Loucy (cell line): Measurements from ENCODE around the gene MARCKS.
A peak's percentile ranks its signal among the peaks of the same experiment; 100 is the strongest.
"Not testable (repeated sequence)": the region's sequence is repeated elsewhere in the genome, so short reads cannot be mapped to it uniquely, and the experiment has no call there.

Experiments used
- H2AFZ ChIP-seq: fragments of 200-600 bp; sonication (generic); 2 replicates; pipeline ENCODE4 v1.6.0; 2016; ENCODE audit warnings: antibody characterized with exemption, mild to moderate bottlenecking, low read length, moderate library complexity
- H3F3A ChIP-seq: fragments of 200-600 bp; 2 replicates; pipeline ENCODE4 v1.6.0; 2016; ENCODE audit warnings: antibody characterized with exemption, low read depth, mild to moderate bottlenecking
- H3K27me3 ChIP-seq: fragments of 200-600 bp; sonication (generic); 2 replicates; pipeline ENCODE4 v1.6.1; 2014; ENCODE audit warnings: low read length, mild to moderate bottlenecking; ENCODE audit not compliant: insufficient read depth, poor library complexity, severe bottlenecking
- H3K36me3 ChIP-seq: fragments of 200-600 bp; sonication (generic); 2 replicates; pipeline ENCODE4 v1.6.1; 2016; ENCODE audit warnings: low read length; ENCODE audit not compliant: insufficient read depth
- H3K4me1 ChIP-seq: fragments of 200-600 bp; sonication (generic); 2 replicates; pipeline ENCODE4 v1.5.1; 2014; ENCODE audit warnings: low read length, mild to moderate bottlenecking; ENCODE audit not compliant: insufficient read depth, poor library complexity, severe bottlenecking
- H3K4me2 ChIP-seq: fragments of 200-600 bp; sonication (generic); 2 replicates; pipeline ENCODE4 v1.6.0; 2014; ENCODE audit warnings: antibody characterized with exemption, low read length, low read depth, mild to moderate bottlenecking; ENCODE audit not compliant: poor library complexity, severe bottlenecking
- H3K4me3 ChIP-seq: fragments of 200-600 bp; sonication (generic); 2 replicates; pipeline ENCODE4 v1.5.1; 2014; ENCODE audit warnings: low read length, mild to moderate bottlenecking, mixed read lengths; ENCODE audit not compliant: poor library complexity, severe bottlenecking
- H3K79me2 ChIP-seq: fragments of 200-600 bp; sonication (generic); 2 replicates; pipeline ENCODE4 v1.6.1; 2014; ENCODE audit warnings: low read length; ENCODE audit not compliant: insufficient read depth
- H3K9ac ChIP-seq: fragments of 200-600 bp; sonication (generic); 2 replicates; pipeline ENCODE4 v1.6.0; 2014; ENCODE audit warnings: mild to moderate bottlenecking, low read depth, low read length, moderate library complexity; ENCODE audit not compliant: poor library complexity, severe bottlenecking
- H3K9me2 ChIP-seq: fragments of 200-600 bp; sonication (generic); replicated peaks from 2 replicates; pipeline ENCODE4 v1.6.1; 2016; ENCODE audit warnings: low read depth, low read length, mixed read lengths
- H3K9me3 ChIP-seq: fragments of 200-600 bp; sonication (generic); 2 replicates; pipeline ENCODE4 v1.6.1; 2014; ENCODE audit warnings: mild to moderate bottlenecking, antibody characterized with exemption, low read length, low read depth; ENCODE audit not compliant: insufficient read depth
- H4K20me1 ChIP-seq: fragments of 200-600 bp; sonication (generic); 2 replicates; pipeline ENCODE4 v1.6.0; 2014; ENCODE audit warnings: antibody characterized with exemption, low read length, mild to moderate bottlenecking; ENCODE audit not compliant: insufficient read depth, poor library complexity, severe bottlenecking
- EZH2phosphoT487 ChIP-seq: fragments of 200-600 bp; IDR thresholded peaks from 2 replicates; pipeline ENCODE4 v1.6.1; 2018; ENCODE audit warnings: antibody characterized with exemption, mild to moderate bottlenecking, moderate library complexity, borderline replicate concordance
- TF ChIP-seq, protein P1 (sequence below): fragments of 200-600 bp; sonication (generic); conservative IDR thresholded peaks from 2 replicates; pipeline ENCODE4 v1.5.1; 2014; ENCODE audit warnings: mild to moderate bottlenecking, antibody characterized with exemption, low read length

Gene MARCKS

GRCh38 chr6:113907102-113907815 lies 50.1 kb downstream of the MARCKS start:
- TF ChIP-seq EZH2phosphoT487 = no peak
- TF ChIP-seq, protein P1, sequence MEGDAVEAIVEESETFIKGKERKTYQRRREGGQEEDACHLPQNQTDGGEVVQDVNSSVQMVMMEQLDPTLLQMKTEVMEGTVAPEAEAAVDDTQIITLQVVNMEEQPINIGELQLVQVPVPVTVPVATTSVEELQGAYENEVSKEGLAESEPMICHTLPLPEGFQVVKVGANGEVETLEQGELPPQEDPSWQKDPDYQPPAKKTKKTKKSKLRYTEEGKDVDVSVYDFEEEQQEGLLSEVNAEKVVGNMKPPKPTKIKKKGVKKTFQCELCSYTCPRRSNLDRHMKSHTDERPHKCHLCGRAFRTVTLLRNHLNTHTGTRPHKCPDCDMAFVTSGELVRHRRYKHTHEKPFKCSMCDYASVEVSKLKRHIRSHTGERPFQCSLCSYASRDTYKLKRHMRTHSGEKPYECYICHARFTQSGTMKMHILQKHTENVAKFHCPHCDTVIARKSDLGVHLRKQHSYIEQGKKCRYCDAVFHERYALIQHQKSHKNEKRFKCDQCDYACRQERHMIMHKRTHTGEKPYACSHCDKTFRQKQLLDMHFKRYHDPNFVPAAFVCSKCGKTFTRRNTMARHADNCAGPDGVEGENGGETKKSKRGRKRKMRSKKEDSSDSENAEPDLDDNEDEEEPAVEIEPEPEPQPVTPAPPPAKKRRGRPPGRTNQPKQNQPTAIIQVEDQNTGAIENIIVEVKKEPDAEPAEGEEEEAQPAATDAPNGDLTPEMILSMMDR = no peak
- Histone ChIP-seq H4K20me1 (no peaks in the 10 kb centered on the region), H3K4me3 (no peak overlapping the region), H3K4me1 (no peaks in the 10 kb centered on the region), H3K9me3 (no peaks in the 10 kb centered on the region), H3K9me2 (no peaks in the 10 kb centered on the region), H2AFZ (no peak overlapping the region), H3F3A (no peaks in the 10 kb centered on the region), H3K9ac (no peak overlapping the region), H3K36me3 (no peaks in the 10 kb centered on the region), H3K27me3 (no peaks in the 10 kb centered on the region), H3K79me2 (no peaks in the 10 kb centered on the region), H3K4me2 (no peak overlapping the region)

GRCh38 chr6:113908801-113909200 lies 51.7 kb downstream of the MARCKS start:
- Histone ChIP-seq H3K4me2 (no peak overlapping the region), H3K36me3 (no peaks in the 10 kb centered on the region), H3K79me2 (no peaks in the 10 kb centered on the region), H2AFZ (no peak overlapping the region), H3K27me3 (no peaks in the 10 kb centered on the region), H3K9me3 (no peaks in the 10 kb centered on the region), H3K4me3 (no peak overlapping the region), H3K4me1 (no peaks in the 10 kb centered on the region), H3K9ac (no peak overlapping the region), H3F3A (no peaks in the 10 kb centered on the region), H4K20me1 (no peaks in the 10 kb centered on the region), H3K9me2 (no peaks in the 10 kb centered on the region)
- no peak for TF ChIP-seq EZH2phosphoT487
- TF ChIP-seq, protein P1 = no peak

DNA sequence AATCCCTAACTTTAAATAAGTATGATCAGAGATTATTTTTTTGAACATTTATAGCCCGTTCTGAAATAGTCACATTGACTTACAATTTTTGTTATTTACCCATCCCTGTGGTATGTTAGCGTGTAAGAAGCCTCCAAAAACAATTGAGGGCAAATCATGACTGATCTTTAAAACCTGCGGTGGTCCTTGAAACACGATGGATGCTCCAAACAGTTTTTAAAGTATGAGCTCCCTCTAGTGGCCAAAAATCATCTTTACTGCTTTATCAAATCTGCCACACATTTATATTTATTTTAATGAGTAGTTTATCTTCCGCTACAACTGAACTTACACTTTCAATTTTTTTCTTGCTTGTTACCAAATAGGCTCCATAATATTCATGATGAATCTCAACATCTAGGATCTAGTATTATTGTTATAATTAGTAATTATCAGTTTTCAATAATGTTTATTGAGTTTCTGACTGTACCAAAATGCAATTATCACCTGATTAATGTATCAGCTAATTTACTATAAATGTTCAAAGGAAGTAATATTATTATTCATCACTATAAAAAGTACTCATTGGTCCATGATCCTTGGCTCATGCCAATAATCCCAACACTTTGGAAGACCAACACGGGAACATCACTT lies 52.2 kb downstream of the MARCKS start:
- no peaks in the 10 kb centered on the region for H3K9me3 ChIP-seq
- H3K79me2 ChIP-seq = no peaks in the 10 kb centered on the region
- no peak overlapping the region for H2AFZ ChIP-seq
- TF ChIP-seq EZH2phosphoT487 = no peak
- TF ChIP-seq, protein P1 = peak; percentile 78
- H3K27me3 ChIP-seq = no peaks in the 10 kb centered on the region
- H3K4me1 ChIP-seq = no peaks in the 10 kb centered on the region
- H4K20me1 ChIP-seq = no peaks in the 10 kb centered on the region
- no peaks in the 10 kb centered on the region for H3F3A ChIP-seq
- H3K4me2 ChIP-seq = no peak overlapping the region
- H3K9ac ChIP-seq = no peak overlapping the region
- H3K9me2 ChIP-seq = no peaks in the 10 kb centered on the region
- no peak overlapping the region for H3K4me3 ChIP-seq
- no peaks in the 10 kb centered on the region for H3K36me3 ChIP-seq

GRCh38 chr6:113910285-113910684 lies 53.1 kb downstream of the MARCKS start:
- not testable (repeated sequence) for H3K4me1 ChIP-seq, H3K4me3 ChIP-seq, H3K79me2 ChIP-seq, H3F3A ChIP-seq, H3K9ac ChIP-seq, H3K4me2 ChIP-seq, H2AFZ ChIP-seq, H3K9me3 ChIP-seq, H3K36me3 ChIP-seq, H3K9me2 ChIP-seq, H4K20me1 ChIP-seq, H3K27me3 ChIP-seq
